HCT116 (cell line): ENCODE results near the gene SMIM10L1. TPM values are rescaled to one million over a fixed set of nuclear protein-coding genes. Genes with fewer than 3 reads are reported as not detected.

Source experiments
- ATAC-seq: fragments of 200-7000 bp; cut with Tn5 transposase; 2 replicates; pipeline ENCODE4 v1.9.1; 2020; ENCODE audit warnings: mild to moderate bottlenecking, moderate library complexity
- BruUV-seq: library from RNA; stranded (reverse); fragments of 400-500 nt; replicated peaks from 2 replicates; lab custom pipeline; 2021; lab: Mats Ljungman, UMichigan
- CTCF ChIA-PET: fragments of 300-600 bp; sonication (Branson Sonifier 250); formaldehyde crosslinking; loops from one replicate; lab custom pipeline; 2021; ENCODE audit warnings: antibody characterized with exemption; lab: Charles Lee
- POLR2A ChIA-PET: fragments of 300-600, 350-600 bp; sonication (Branson Sonifier 250); formaldehyde crosslinking; loops from one replicate; lab custom pipeline; 2021; ENCODE audit warnings: antibody characterized with exemption; lab: Charles Lee
- RAD21 ChIA-PET, 2 experiments: fragments of 300-600 bp; sonication (Branson Sonifier 250); formaldehyde crosslinking; loops; one replicate each; lab custom pipeline; 2023; ENCODE audit warnings: low total read pairs in 2 of 2; ENCODE audit not compliant: uncharacterized antibody in 2 of 2, unreplicated experiment in 2 of 2, low non-redundant PET in 1 of 2; lab: Charles Lee
- DNase-seq: peaks from one replicate; pipeline ENCODE4 v3.0.0-alpha.2; 2010; ENCODE audit warnings: low read depth, low spot score
- H2AFZ ChIP-seq: fragments of 200-600 bp; shearing (Covaris generic), sonication (generic); 2 replicates; pipeline ENCODE4 v1.6.1; 2017; ENCODE audit warnings: low read depth, mixed run types, mixed read lengths, antibody characterized with exemption, low read length; ENCODE audit not compliant: poor library complexity, severe bottlenecking
- H3K27ac ChIP-seq: 2 replicates; pipeline ENCODE4 v1.5.1; 2012; ENCODE audit warnings: low read depth, low read length
- H3K27me3 ChIP-seq: fragments of 200-600 bp; sonication (generic); 2 replicates; pipeline ENCODE4 v1.6.1; 2016; ENCODE audit warnings: mixed run types, low read length, mixed read lengths; ENCODE audit not compliant: insufficient read depth
- H3K36me3 ChIP-seq, 2 experiments: fragments of 200-500 bp in 1 of 2; fragments of 200-600 bp in 1 of 2; sonication (Bioruptor generic) in 1 of 2; sonication (generic) in 1 of 2; 2 replicates each; pipeline versions ENCODE4 v1.5.1 to v1.6.1; 2014 to 2016; ENCODE audit warnings: low read length in 2 of 2, inconsistent platforms in 1 of 2, mixed read lengths in 1 of 2, mixed run types in 1 of 2; ENCODE audit not compliant: insufficient read depth in 2 of 2, control insufficient read depth in 1 of 2
- H3K4me1 ChIP-seq, 2 experiments: fragments of 200-600 bp in 1 of 2; sonication (generic) in 1 of 2; 2 replicates each; pipeline versions ENCODE4 v1.5.1 to v1.6.1; 2012 to 2017; ENCODE audit warnings: low read length in 2 of 2, inconsistent platforms in 1 of 2, mild to moderate bottlenecking in 1 of 2, mixed read lengths in 1 of 2, mixed run types in 1 of 2, moderate library complexity in 1 of 2; ENCODE audit not compliant: insufficient read depth in 2 of 2, control insufficient read depth in 1 of 2
- H3K4me2 ChIP-seq: fragments of 200-600 bp; sonication (generic); 2 replicates; pipeline ENCODE4 v1.6.1; 2017; ENCODE audit warnings: mixed run types, low read length, mixed read lengths
- H3K4me3 ChIP-seq, 2 experiments: fragments of 200-600 bp in 1 of 2; sonication (generic) in 1 of 2; replicated peaks in 1 of 2; 2 replicates each; pipeline ENCODE4 v1.5.1; 2011 to 2016; ENCODE audit warnings: low read length in 2 of 2, control low read depth in 1 of 2, low read depth in 1 of 2, mild to moderate bottlenecking in 1 of 2, mixed read lengths in 1 of 2, mixed run types in 1 of 2
- H3K79me2 ChIP-seq: fragments of 200-600 bp; sonication (generic); 2 replicates; pipeline ENCODE4 v1.6.1; 2017; ENCODE audit warnings: mild to moderate bottlenecking, mixed run types, low read length, moderate library complexity, mixed read lengths; ENCODE audit not compliant: insufficient read depth
- H3K9ac ChIP-seq: fragments of 200-600 bp; sonication (generic); 2 replicates; pipeline ENCODE4 v1.6.1; 2016; ENCODE audit warnings: low read length, mixed read lengths
- H3K9me2 ChIP-seq: fragments of 200-600 bp; sonication (generic), shearing (Covaris generic); 2 replicates; pipeline ENCODE4 v1.6.1; 2017; ENCODE audit warnings: mixed run types, mild to moderate bottlenecking, moderate library complexity; ENCODE audit not compliant: insufficient read depth
- H3K9me3 ChIP-seq, 2 experiments: fragments of 200-500 bp in 1 of 2; fragments of 200-600 bp in 1 of 2; sonication (Bioruptor generic) in 1 of 2; sonication (generic) in 1 of 2; 2 replicates each; pipeline ENCODE4 v1.6.1; 2014 to 2017; ENCODE audit warnings: low read length in 2 of 2, mixed read lengths in 2 of 2, inconsistent platforms in 1 of 2, low read depth in 1 of 2, mild to moderate bottlenecking in 1 of 2, mixed run types in 1 of 2, moderate library complexity in 1 of 2; ENCODE audit not compliant: control insufficient read depth in 1 of 2, insufficient read depth in 1 of 2
- H4K20me1 ChIP-seq: fragments of 200-600 bp; sonication (generic), shearing (Covaris generic); 2 replicates; pipeline ENCODE4 v1.6.1; 2017; ENCODE audit warnings: mixed run types, mild to moderate bottlenecking, moderate library complexity; ENCODE audit not compliant: insufficient read depth
- ATF3 ChIP-seq: IDR thresholded peaks from 2 replicates; pipeline ENCODE4 v1.6.1; 2012
- CBX3 ChIP-seq: IDR thresholded peaks from 2 replicates; pipeline ENCODE4 v1.6.1; 2012; ENCODE audit warnings: low read depth
- CEBPB ChIP-seq: IDR thresholded peaks from 2 replicates; pipeline ENCODE4 v1.6.1; 2012; ENCODE audit warnings: low read depth
- ELF1 ChIP-seq: IDR thresholded peaks from 2 replicates; pipeline ENCODE4 v1.6.1; 2012; ENCODE audit warnings: low read depth, borderline replicate concordance
- EZH2 ChIP-seq: fragments of 200-600 bp; sonication (generic); IDR thresholded peaks from 2 replicates; pipeline ENCODE4 v1.6.1; 2017; ENCODE audit warnings: antibody characterized with exemption, mixed run types
- EZH2phosphoT487 ChIP-seq: fragments of 200-600 bp; IDR thresholded peaks from 2 replicates; pipeline ENCODE4 v1.6.1; 2018; ENCODE audit warnings: antibody characterized with exemption, borderline replicate concordance
- FOSL1 ChIP-seq: IDR thresholded peaks from 2 replicates; pipeline ENCODE4 v1.6.1; 2012; ENCODE audit warnings: low read depth
- JUND ChIP-seq: IDR thresholded peaks from 2 replicates; pipeline ENCODE4 v1.6.1; 2012
- POLR2A ChIP-seq: IDR thresholded peaks from 2 replicates; pipeline ENCODE4 v1.7.0; 2011; ENCODE audit warnings: borderline replicate concordance; ENCODE audit not compliant: insufficient read depth, insufficient read length; ENCODE audit errors: extremely low read depth
- SP1 ChIP-seq: IDR thresholded peaks from 2 replicates; pipeline ENCODE4 v1.6.1; 2012; ENCODE audit warnings: low read depth
- SRF ChIP-seq: IDR thresholded peaks from 2 replicates; pipeline ENCODE4 v1.6.1; 2012; ENCODE audit warnings: low read depth
- YY1 ChIP-seq: IDR thresholded peaks from 2 replicates; pipeline ENCODE4 v1.6.1; 2011; ENCODE audit warnings: low read length, low read depth, moderate library complexity, mild to moderate bottlenecking; ENCODE audit not compliant: insufficient replicate concordance; ENCODE audit errors: extremely low read depth
- ZFX ChIP-seq: fragments of 450-650 bp; IDR thresholded peaks from 2 replicates; pipeline ENCODE4 v1.6.1; 2017
- ZNF274 ChIP-seq: fragments of 200-500 bp; sonication (Bioruptor generic); IDR thresholded peaks from 2 replicates; pipeline ENCODE4 v1.6.1; 2014; ENCODE audit warnings: mild to moderate bottlenecking, low read depth, low read length, inconsistent platforms
- intact Hi-C: fragments of 100-400 bp; cut with micrococcal nuclease; formaldehyde crosslinking; loops from 2 replicates; pipeline ENCODE4 v1.10.0; 2022
- total RNA-seq: library from RNA; stranded (reverse); gene quantifications from one replicate; pipeline ENCODE4 v1.2.1, GENCODE V29; 2021; ENCODE audit not compliant: unreplicated experiment
- TF ChIP-seq, protein P1 (sequence below): IDR thresholded peaks from 2 replicates; pipeline ENCODE4 v1.6.1; 2012; ENCODE audit warnings: low read depth
- TF ChIP-seq, protein P2 (sequence below): IDR thresholded peaks from 2 replicates; pipeline ENCODE4 v1.6.1; 2012
- TF ChIP-seq, protein P3 (sequence below): IDR thresholded peaks from 2 replicates; pipeline ENCODE4 v1.6.1; 2011; ENCODE audit warnings: mild to moderate bottlenecking, low read length, moderate library complexity; ENCODE audit not compliant: insufficient replicate concordance; ENCODE audit errors: extremely low read depth

SMIM10L1 gene
- total RNA-seq, 1 experiment from 2014 or later: 6.4 TPM

GRCh38 chr12:11136075-11136474, 34.9 kb upstream of the SMIM10L1 start:
- Histone ChIP-seq H3K4me1 (no peaks in the 10 kb centered on the region), H3K36me3 (no peaks in the 10 kb centered on the region), H3K27ac (no peak overlapping the region), H3K4me3 (no peak overlapping the region), H3K9me3 (no peaks in the 10 kb centered on the region), H2AFZ (no peak overlapping the region), H4K20me1 (peaks cover 8% of the 10 kb centered on the region; the same call in 1 of the 2 replicates), H3K27me3 (no peaks in the 10 kb centered on the region), H3K9me2 (no peaks in the 10 kb centered on the region), H3K4me2 (no peak overlapping the region), H3K79me2 (peaks cover 96% of the 10 kb centered on the region), H3K9ac (no peak overlapping the region)
- RAD21 ChIA-PET: no interaction called here
- BruUV-seq: no TSS peak
- POLR2A ChIA-PET: no interaction called here
- DNase-seq: no peak
- CTCF ChIA-PET: no interaction called here
- TF ChIP-seq EZH2phosphoT487 (no peak), ELF1 (no peak), JUND (no peak)
- TF ChIP-seq, protein P1, sequence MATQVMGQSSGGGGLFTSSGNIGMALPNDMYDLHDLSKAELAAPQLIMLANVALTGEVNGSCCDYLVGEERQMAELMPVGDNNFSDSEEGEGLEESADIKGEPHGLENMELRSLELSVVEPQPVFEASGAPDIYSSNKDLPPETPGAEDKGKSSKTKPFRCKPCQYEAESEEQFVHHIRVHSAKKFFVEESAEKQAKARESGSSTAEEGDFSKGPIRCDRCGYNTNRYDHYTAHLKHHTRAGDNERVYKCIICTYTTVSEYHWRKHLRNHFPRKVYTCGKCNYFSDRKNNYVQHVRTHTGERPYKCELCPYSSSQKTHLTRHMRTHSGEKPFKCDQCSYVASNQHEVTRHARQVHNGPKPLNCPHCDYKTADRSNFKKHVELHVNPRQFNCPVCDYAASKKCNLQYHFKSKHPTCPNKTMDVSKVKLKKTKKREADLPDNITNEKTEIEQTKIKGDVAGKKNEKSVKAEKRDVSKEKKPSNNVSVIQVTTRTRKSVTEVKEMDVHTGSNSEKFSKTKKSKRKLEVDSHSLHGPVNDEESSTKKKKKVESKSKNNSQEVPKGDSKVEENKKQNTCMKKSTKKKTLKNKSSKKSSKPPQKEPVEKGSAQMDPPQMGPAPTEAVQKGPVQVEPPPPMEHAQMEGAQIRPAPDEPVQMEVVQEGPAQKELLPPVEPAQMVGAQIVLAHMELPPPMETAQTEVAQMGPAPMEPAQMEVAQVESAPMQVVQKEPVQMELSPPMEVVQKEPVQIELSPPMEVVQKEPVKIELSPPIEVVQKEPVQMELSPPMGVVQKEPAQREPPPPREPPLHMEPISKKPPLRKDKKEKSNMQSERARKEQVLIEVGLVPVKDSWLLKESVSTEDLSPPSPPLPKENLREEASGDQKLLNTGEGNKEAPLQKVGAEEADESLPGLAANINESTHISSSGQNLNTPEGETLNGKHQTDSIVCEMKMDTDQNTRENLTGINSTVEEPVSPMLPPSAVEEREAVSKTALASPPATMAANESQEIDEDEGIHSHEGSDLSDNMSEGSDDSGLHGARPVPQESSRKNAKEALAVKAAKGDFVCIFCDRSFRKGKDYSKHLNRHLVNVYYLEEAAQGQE: no peak
- intact Hi-C loops: no loop called here
- no peak for ATAC-seq

DNA sequence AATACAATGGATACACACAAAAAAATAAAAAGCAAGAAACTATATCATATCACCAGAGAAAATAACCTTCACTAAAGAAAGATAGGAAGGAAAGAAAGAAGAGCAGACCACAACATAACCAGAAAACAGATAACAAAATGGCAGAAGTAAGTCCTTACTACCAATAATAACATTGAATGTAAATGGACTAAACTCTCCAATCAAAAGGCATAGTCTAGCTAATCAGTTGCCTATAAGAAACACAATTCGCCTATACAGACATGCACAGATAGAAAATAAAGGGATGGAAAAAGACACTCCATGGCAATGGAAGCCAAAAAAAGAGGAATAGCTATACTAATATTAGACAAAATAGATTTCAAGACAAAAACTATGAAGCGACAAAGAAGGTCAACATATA, 27.6 kb upstream of the SMIM10L1 start:
- no peak overlapping the region for H3K4me3 ChIP-seq
- H3K9me2 ChIP-seq: no peaks in the 10 kb centered on the region
- no peaks in the 10 kb centered on the region for H3K9me3 ChIP-seq
- H2AFZ ChIP-seq: no peak overlapping the region
- no peaks in the 10 kb centered on the region for H3K27me3 ChIP-seq
- H3K36me3 ChIP-seq: no peaks in the 10 kb centered on the region; a peak in 1 of 4 replicates
- H3K9ac ChIP-seq: no peak overlapping the region
- H3K4me1 ChIP-seq: no peaks in the 10 kb centered on the region
- CTCF ChIA-PET: no interaction called here
- no peak overlapping the region for H3K27ac ChIP-seq
- POLR2A ChIA-PET: no interaction called here
- RAD21 ChIA-PET: no interaction called here
- peaks cover 15% of the 10 kb centered on the region; the same call in 1 of the 2 replicates for H4K20me1 ChIP-seq
- intact Hi-C loops: no loop called here
- DNase-seq: no peak
- H3K4me2 ChIP-seq: no peak overlapping the region
- H3K79me2 ChIP-seq: peaks cover 82% of the 10 kb centered on the region
- ATAC-seq: no peak
- no TSS peak for BruUV-seq
- TF ChIP-seq SRF: no peak
- TF ChIP-seq ATF3: no peak
- TF ChIP-seq CEBPB: no peak
- TF ChIP-seq, protein P2, sequence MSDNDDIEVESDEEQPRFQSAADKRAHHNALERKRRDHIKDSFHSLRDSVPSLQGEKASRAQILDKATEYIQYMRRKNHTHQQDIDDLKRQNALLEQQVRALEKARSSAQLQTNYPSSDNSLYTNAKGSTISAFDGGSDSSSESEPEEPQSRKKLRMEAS: no peak
- no peak for TF ChIP-seq POLR2A
- TF ChIP-seq ELF1: no peak
- no peak for TF ChIP-seq FOSL1
- TF ChIP-seq ZFX: no peak
- TF ChIP-seq EZH2: no peak
- no peak for TF ChIP-seq CBX3
- no peak for TF ChIP-seq SP1
- TF ChIP-seq YY1: no peak
- TF ChIP-seq, protein P3, sequence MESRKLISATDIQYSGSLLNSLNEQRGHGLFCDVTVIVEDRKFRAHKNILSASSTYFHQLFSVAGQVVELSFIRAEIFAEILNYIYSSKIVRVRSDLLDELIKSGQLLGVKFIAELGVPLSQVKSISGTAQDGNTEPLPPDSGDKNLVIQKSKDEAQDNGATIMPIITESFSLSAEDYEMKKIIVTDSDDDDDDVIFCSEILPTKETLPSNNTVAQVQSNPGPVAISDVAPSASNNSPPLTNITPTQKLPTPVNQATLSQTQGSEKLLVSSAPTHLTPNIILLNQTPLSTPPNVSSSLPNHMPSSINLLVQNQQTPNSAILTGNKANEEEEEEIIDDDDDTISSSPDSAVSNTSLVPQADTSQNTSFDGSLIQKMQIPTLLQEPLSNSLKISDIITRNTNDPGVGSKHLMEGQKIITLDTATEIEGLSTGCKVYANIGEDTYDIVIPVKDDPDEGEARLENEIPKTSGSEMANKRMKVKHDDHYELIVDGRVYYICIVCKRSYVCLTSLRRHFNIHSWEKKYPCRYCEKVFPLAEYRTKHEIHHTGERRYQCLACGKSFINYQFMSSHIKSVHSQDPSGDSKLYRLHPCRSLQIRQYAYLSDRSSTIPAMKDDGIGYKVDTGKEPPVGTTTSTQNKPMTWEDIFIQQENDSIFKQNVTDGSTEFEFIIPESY: no peak
- TF ChIP-seq ZNF274: no peak
